NOMO-1 treated with dmso at 0.1 percent for 144 hours (cell line): ENCODE measurements around the gene GPR142.
A peak's percentile ranks its signal among the peaks of the same experiment; 100 is the strongest.

Experiments used
- DNase-seq: peaks from one replicate; lab custom pipeline; 2025; ENCODE audit not compliant: unreplicated experiment; lab: John Stamatoyannopoulos, UW

Gene GPR142

DNA sequence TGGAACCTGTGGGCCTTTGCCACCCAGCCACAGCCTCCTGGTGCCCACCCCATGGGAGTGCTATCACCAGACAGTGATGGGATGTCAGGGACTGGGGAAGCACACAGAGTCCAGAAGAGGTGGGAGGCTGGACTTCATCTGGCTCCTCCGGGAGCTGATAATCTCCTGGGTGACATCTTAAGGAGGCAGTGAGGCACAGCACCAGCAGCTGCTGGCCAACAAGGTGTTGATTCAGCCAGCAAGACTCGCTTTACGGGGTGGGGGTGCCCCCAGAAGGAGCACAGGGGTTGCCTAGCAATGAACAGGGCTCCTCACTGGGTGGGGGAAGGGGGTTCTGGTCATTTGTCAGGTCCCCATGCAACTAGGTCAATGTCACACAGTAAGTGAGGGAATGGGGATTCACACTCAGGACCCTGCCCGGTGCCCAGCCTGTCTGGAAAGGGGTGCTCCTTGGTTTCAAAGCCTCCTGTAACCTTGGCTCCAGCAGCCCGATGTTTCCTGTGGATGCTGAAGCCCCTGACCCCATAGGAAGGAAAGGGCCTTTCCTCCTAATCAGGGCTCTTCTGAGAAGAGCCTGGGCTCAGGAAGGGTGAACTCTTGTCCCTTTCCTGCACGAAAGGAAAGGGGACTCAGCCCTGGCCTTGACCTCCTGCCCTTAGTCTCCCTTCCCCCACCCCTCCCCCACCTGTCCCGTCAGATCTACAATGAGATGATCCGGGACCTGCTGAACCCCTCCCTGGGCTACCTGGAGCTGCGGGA is 23.6 kb upstream of the GPR142 start:
- DNase-seq: no peak

GRCh38 chr17:74344658-74345057 is 22.6 kb upstream of the GPR142 start:
- no peak for DNase-seq

- DNase-seq: no peak
These were observed 21.7 kb upstream of the GPR142 start for GRCh38 chr17:74345433-74346241.

DNA sequence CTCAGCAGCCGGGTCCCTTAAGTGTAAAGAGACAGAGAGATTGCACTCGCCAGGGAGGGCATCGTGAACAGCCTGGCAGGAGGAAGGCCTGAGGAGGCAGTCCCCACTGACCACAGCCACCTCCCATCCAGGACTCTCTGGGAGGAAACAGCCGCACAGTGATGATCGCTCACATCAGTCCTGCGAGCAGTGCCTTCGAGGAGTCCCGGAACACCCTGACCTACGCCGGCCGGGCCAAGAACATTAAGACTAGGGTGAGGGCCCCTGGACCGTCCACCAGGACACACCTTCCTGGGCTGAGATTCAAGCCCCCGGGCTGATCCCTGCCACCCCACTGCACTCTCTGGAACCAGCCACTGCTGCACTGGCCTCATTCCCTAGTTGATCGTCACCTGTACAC is 19.7 kb upstream of the GPR142 start:
- DNase-seq: no peak

- DNase-seq: no peak
These were observed 18.2 kb upstream of the GPR142 start for GRCh38 chr17:74349120-74349519.

DNA sequence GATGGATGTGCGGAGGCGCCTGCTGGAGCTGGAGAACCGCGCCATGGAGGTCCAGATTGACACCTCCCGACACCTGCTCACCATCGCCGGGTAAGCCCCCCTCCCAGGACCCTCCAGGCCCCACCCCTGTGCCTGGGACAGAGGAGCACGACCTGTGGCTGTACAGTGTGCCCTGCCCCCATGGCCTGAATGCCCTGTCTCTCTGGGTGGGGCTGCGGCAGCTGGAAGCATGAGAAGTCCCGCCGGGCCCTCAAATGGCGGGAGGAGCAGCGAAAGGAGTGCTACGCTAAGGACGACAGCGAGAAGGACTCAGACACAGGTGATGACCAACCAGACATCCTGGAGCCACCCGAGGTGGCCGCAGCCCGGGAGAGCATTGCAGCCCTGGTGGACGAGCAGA is 16.8 kb upstream of the GPR142 start:
- DNase-seq: no peak

DNA sequence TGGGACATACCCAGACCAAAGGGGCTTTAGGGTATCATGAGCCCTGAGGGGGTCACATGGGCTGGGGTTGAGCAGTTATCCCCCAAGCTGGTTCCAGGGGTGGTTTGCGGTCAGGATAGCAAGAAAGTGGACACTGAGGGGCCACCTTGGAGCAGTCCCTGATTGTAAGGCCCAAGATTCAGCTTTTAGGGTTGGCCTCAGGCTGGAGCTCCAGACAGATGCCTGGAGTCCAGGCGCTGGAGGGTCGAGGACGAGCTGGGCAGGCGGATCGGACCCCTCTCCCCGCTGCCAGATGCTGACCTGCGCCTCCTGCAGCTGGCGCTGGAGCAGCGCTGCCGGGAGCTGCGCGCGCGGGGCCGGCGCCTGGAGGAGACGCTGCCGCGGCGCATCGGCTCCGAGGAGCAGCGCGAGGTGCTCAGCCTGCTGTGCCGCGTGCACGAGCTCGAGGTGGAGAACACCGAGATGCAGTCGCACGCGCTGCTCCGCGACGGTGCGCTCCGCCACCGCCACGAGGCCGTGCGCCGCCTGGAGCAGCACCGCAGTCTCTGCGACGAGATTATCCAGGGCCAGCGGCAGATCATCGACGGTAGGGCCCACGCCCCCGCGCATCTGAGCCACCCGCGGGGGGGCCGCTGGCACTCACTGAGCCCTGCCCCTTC is 15.6 kb upstream of the GPR142 start:
- no peak for DNase-seq

DNA sequence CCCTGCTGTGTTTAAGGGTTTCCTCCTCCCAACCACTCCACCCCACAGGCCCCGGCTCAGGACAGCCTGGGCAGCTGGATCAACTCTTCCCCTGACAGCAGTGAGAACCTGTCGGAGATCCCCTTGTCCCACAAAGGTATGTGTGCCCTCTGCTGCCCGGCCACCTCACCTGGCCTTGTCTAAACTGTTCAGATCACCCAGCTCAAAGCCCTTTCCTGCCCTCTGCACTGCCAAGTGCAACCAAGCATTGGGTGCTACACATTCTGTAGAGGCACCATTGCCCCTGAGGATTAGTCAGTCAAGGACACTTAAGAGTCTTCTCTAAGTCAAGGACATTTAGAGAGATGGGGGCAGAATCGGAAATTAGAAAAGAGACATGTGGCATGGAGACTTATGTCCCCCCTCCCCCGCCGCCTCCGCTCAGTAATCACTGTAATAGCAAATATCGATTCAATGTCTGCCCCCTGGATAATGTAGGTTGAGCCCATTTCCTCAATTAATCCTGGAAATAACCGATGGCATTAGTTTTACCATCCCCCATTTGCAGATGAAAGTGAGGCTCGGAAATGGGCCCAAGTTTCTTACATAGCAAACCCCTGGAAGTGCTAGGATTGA is 13.8 kb upstream of the GPR142 start:
- DNase-seq: no peak

DNA sequence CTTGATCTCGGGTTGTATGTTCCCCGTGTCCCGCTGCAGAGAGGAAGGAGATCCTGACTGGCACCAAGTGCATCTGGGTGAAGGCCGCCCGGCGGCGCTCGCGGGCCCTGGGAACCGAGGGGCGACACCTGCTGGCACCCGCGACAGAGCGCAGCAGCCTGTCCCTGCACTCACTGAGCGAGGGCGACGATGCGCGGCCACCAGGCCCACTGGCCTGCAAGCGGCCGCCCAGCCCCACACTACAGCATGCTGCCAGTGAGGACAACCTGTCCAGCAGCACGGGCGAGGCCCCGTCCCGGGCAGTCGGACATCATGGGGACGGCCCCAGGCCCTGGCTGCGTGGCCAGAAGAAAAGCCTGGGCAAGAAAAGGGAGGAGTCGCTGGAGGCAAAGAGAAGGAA is 13.2 kb upstream of the GPR142 start:
- DNase-seq: peak; percentile 42

GRCh38 chr17:74354561-74354960 is 12.7 kb upstream of the GPR142 start:
- DNase-seq: no peak

GRCh38 chr17:74355065-74355464 is 12.2 kb upstream of the GPR142 start:
- no peak for DNase-seq

DNA sequence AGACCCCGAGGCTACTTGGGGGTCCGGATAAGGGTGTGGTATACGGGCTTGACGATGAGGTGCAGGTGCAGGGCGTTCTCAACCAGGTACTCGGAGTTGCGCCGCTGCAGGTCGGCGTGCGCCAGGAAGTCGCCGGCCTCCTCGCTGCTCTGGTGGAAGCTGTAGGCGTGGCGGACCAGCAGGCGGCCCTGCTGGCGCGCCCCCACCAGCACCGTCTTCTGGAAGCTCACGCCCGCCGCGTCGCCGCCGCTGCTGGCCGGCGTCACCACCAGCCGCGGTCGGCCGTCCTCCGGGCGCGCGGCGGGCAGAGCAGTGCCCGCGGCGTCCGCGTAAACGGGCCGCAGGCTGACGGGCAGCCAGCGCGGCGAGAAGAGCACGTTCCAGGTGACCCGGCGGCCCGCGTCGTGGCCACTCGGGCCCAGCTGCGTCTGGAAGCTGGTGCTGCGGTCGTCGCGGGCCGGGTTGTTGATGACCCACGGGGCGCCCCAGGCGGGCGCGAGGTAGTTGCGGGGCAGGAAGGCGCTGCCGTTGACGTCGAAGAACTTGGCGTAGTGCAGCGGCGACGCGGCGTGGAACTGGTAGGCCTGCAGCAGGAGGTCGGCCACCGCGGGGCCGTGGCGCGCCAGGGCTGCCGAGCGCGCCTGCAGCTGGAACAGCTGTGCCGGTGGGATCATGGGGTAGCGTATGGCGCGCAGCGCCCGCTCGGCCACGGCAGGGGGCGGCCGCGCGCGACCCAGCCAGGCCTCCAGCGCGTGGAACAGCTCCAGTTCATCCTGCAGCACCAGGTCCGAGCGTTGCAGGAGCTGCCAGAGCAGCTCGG is 10.4 kb upstream of the GPR142 start:
- peak; percentile 49 for DNase-seq

DNA sequence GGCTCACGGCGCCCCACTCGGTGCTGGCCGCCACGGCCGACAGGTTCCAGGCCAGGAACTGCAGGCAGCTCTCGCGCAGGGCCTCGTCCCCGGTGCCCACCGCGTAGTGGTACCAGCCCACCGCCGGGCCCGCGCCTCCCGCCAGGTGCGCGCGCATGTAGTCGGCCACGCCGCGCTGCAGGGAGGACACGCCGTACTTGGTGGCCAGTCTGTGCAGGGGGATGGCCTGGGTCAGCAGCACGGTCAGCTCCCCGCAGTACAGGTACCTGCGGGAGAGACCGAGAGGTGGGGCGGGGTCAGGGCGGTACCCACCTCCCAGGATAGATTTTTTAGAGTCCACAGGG is 9.9 kb upstream of the GPR142 start:
- no peak for DNase-seq

- DNase-seq: no peak
These were observed 8.6 kb upstream of the GPR142 start for GRCh38 chr17:74358697-74359096.

- no peak for DNase-seq
These were observed 7.4 kb upstream of the GPR142 start for GRCh38 chr17:74359916-74360315.

GRCh38 chr17:74360899-74361229 is 6.4 kb upstream of the GPR142 start:
- no peak for DNase-seq

DNA sequence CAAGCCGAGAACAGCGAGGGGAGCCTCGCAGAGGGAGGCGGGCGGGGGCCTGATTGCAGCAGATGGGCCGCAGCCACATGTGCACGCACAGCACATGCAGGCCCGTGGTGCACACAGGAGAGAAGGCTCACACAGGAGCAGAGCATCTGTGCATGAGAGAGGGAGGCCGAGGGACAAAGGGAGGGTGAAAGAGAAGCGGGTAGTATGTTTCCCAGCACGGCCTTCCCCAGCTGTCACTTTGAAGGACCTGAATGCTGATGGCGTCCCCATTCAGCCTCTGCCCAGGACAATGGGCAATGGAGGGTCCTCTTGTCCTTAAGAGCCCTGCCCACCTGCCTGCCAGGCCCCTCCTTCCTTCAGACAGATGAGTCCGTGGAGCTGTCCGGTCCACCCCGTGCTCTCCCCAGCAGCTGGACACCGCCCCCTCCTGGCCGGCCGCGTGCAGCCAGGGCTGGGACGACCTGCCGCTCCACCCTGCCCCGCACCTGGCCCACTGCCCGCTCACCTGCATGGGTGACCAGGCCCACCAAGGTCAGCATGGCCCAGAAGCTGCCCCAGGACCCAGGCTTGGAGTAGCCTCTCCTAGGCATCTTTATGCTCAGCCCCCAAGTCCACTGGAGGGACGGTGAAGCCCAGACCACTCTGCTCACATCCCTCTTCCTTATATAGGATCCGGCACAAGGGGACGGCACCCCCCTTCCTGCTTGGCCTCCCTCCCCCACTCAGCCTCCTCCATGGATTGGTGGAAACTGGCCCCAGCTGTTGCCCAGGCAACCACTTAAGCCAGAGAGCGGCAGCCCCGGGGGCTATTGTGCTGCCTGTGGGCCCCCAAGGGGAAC is 5.9 kb upstream of the GPR142 start, which contains the start of gene BTBD17:
Gene BTBD17 (minus strand): TSS at position 639 of the 839 bp plus-strand sequence. CDS start 49 bp downstream, at position 590.
- DNase-seq: no peak

- DNase-seq: no peak
These were observed 5.3 kb upstream of the GPR142 start for GRCh38 chr17:74362069-74362405.

GRCh38 chr17:74362810-74363498 is 4.4 kb upstream of the GPR142 start:
- DNase-seq: no peak
